ENCODE measurements around the gene GNPTG. TPM values are rescaled to one million over a fixed set of nuclear protein-coding genes. Genes with fewer than 3 reads are reported as not detected.

GNPTG gene
- total and polyA plus RNA-seq, 9 of the 15 experiments (the other 6 are each of a cell fraction or from before 2014, with no cell fraction given) = 0.69 to 33.3 (median 13.6) TPM

- TF ChIP-seq GTF2E2 (tag; IDR thresholded peaks at IDR 0.05) (no peak), ZNF584 (CRISPR knock-in tag; IDR thresholded peaks at IDR 0.05; ENCODE audit: low read depth) (no peak), XRCC3 (IDR thresholded peaks at IDR 0.05) (no peak), BCL6 (CRISPR knock-in tag; IDR thresholded peaks at IDR 0.05) (no peak), MEF2D (tag; conservative IDR thresholded peaks at IDR 0.05; ENCODE audit: low read depth) (no peak), WHSC1 (IDR thresholded peaks at IDR 0.05; ENCODE audit: low read length) (no peak), FOXJ3 (CRISPR knock-in tag; IDR thresholded peaks at IDR 0.05) (no peak), HIVEP1 (CRISPR knock-in tag; IDR thresholded peaks at IDR 0.05) (no peak), ZNF518B (CRISPR knock-in tag; IDR thresholded peaks at IDR 0.05) (no peak), DLX4 (CRISPR knock-in tag; IDR thresholded peaks at IDR 0.05) (no peak), PTRF (tag; IDR thresholded peaks at IDR 0.05) (no peak), ETV6 (IDR thresholded peaks at IDR 0.05; ENCODE audit: borderline replicate concordance in 1 of 2, low read depth in 2 of 2, low read length in 1 of 2) (peak in 1 of 2 experiments; percentile 46; a peak in 1 of 4 replicates), ETV6 (CRISPR knock-in tag; IDR thresholded peaks at IDR 0.05; ENCODE audit: borderline replicate concordance) (no peak), ZBTB1 (CRISPR knock-in tag; IDR thresholded peaks at IDR 0.05; ENCODE audit: borderline replicate concordance, low read depth) (no peak), CHD4 (IDR thresholded peaks at IDR 0.05; ENCODE audit: insufficient read depth, insufficient replicate concordance, low read depth, low read length, poor library complexity, severe bottlenecking) (no peak), IFI16 (CRISPR knock-in tag; IDR thresholded peaks at IDR 0.05) (no peak), FOXP4 (CRISPR knock-in tag; IDR thresholded peaks at IDR 0.05; ENCODE audit: borderline replicate concordance) (no peak), THAP12 (CRISPR knock-in tag; IDR thresholded peaks at IDR 0.05) (no peak), HNRNPK (IDR thresholded peaks at IDR 0.05; ENCODE audit: low read depth, low read length, poor library complexity, severe bottlenecking) (no peak)
These were observed at the start of gene GNPTG, which contains the start of gene TSR3 (continued) for GRCh38 chr16:1351582-1352362.
